ENCODE results near the gene PNPLA7.

PNPLA7 gene

DNA sequence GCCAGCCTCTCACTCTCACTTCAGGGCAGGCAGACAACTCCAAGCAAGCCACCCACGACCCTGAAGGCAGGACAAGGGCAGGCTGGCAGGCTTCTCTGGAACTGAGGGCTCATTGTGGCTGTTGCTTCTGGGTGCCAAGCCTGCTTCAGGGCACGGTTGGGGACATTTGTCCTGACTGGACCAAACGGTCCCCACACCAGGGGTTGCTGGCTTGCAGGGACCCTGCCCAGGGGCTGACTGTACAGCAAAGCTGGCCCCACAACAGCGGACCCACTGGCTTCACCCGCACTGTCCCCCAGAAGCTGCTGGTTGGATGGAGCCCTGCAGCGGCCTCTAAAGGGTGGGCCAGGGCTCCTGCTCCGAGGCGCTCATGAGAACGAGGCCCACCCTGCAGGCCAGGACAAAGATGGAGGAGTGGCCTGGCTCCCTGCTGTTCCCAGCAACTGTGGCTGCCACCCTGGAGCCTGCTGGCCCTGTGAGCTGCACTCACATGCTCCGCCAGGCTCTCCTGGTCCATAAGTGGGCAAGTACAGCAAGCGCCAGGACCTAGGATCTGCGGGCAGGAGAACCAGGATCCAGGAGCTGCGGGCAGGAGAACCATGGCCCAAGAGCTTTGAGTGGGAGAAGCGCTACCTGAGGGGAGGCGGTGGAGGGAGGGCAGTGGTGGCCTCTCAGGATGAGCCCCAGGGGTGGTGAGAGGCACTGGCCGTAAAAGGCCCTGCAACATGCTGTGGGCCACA lies 56.7 kb downstream of the PNPLA7 start:
- no peak overlapping the region for H3K4me3 ChIP-seq (ENCODE audit: low read depth in 1 of 2, low read length in 1 of 2)
- H3K36me3 ChIP-seq: no peaks in the 10 kb centered on the region
- H3K27ac ChIP-seq: no peak overlapping the region
- H3K4me1 ChIP-seq (ENCODE audit: control insufficient read depth in 1 of 2, insufficient read depth in 1 of 2, low read depth in 1 of 2, low read length in 1 of 2): no peaks in the 10 kb centered on the region
- TF ChIP-seq CTCF (IDR thresholded peaks at IDR 0.05): no peak
- no peaks in the 10 kb centered on the region for H3K27me3 ChIP-seq
- H3K9me3 ChIP-seq: no peaks in the 10 kb centered on the region

GRCh38 chr9:137492464-137493363 lies 57.5 kb downstream of the PNPLA7 start:
- Histone ChIP-seq H3K27me3 (no peaks in the 10 kb centered on the region), H3K27ac (no peak overlapping the region), H3K9me3 (no peaks in the 10 kb centered on the region), H3K4me3 (ENCODE audit: low read depth in 1 of 2, low read length in 1 of 2) (no peak overlapping the region), H3K4me1 (ENCODE audit: control insufficient read depth in 1 of 2, insufficient read depth in 1 of 2, low read depth in 1 of 2, low read length in 1 of 2) (no peaks in the 10 kb centered on the region), H3K36me3 (no peaks in the 10 kb centered on the region)
- no peak for TF ChIP-seq CTCF (IDR thresholded peaks at IDR 0.05)

GRCh38 chr9:137491735-137492432 lies 58.3 kb downstream of the PNPLA7 start:
- no peaks in the 10 kb centered on the region for H3K9me3 ChIP-seq
- H3K4me1 ChIP-seq (ENCODE audit: control insufficient read depth in 1 of 2, insufficient read depth in 1 of 2, low read depth in 1 of 2, low read length in 1 of 2): no peaks in the 10 kb centered on the region
- no peak overlapping the region for H3K4me3 ChIP-seq (ENCODE audit: low read depth in 1 of 2, low read length in 1 of 2)
- H3K27ac ChIP-seq: no peak overlapping the region
- no peak for TF ChIP-seq CTCF (IDR thresholded peaks at IDR 0.05)
- no peaks in the 10 kb centered on the region for H3K36me3 ChIP-seq
- H3K27me3 ChIP-seq: no peaks in the 10 kb centered on the region

GRCh38 chr9:137490532-137491186 lies 59.5 kb downstream of the PNPLA7 start:
- no peak overlapping the region for H3K27ac ChIP-seq
- no peak for TF ChIP-seq CTCF (IDR thresholded peaks at IDR 0.05)
- H3K27me3 ChIP-seq: no peaks in the 10 kb centered on the region
- H3K4me3 ChIP-seq (ENCODE audit: low read depth in 1 of 2, low read length in 1 of 2): no peak overlapping the region
- H3K9me3 ChIP-seq: no peaks in the 10 kb centered on the region
- H3K36me3 ChIP-seq: no peaks in the 10 kb centered on the region
- no peaks in the 10 kb centered on the region for H3K4me1 ChIP-seq (ENCODE audit: control insufficient read depth in 1 of 2, insufficient read depth in 1 of 2, low read depth in 1 of 2, low read length in 1 of 2)

DNA sequence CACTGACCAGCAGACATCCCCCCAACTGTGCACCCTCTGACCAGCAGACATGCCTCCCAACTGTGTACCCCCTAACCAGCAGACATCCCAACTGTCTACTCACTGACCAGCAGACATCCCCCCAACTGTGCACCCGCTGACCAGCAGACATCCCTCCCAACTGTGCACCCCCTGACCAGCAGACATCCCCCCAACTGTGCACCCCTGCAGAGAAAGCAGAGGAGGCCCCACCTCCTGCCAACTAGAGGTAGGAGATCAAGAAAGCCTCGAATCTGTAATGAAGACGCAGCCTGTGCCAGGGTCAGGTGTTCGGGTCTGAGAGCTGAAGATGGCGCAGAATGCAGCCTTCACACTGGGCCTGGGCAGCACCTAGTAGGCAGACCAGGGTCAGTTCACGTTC lies 61.3 kb downstream of the PNPLA7 start:
- Histone ChIP-seq H3K36me3 (no peaks in the 10 kb centered on the region), H3K27ac (no peak overlapping the region), H3K27me3 (no peaks in the 10 kb centered on the region), H3K9me3 (no peaks in the 10 kb centered on the region), H3K4me1 (ENCODE audit: control insufficient read depth in 1 of 2, insufficient read depth in 1 of 2, low read depth in 1 of 2, low read length in 1 of 2) (no peaks in the 10 kb centered on the region), H3K4me3 (ENCODE audit: low read depth in 1 of 2, low read length in 1 of 2) (no peak overlapping the region)
- TF ChIP-seq CTCF (IDR thresholded peaks at IDR 0.05): no peak
